ENCODE data around the gene RBM17. TPM values are rescaled to one million over a fixed set of nuclear protein-coding genes. Genes with fewer than 3 reads are reported as not detected.

The RBM17 gene, protein sequence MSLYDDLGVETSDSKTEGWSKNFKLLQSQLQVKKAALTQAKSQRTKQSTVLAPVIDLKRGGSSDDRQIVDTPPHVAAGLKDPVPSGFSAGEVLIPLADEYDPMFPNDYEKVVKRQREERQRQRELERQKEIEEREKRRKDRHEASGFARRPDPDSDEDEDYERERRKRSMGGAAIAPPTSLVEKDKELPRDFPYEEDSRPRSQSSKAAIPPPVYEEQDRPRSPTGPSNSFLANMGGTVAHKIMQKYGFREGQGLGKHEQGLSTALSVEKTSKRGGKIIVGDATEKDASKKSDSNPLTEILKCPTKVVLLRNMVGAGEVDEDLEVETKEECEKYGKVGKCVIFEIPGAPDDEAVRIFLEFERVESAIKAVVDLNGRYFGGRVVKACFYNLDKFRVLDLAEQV
- total RNA-seq (2021; ENCODE audit: unreplicated experiment) (129 TPM), Bru-seq, nascent RNA (percentile 92 among the genes with signal in this experiment), BruChase-seq, experiment 1, labeled RNA remaining after a 6-hour chase (percentile 92 among the genes with signal in this experiment), BruChase-seq, experiment 2, labeled RNA remaining after a 2-hour chase (percentile 92 among the genes with signal in this experiment)
- 61.6 and 81.2 TPM in 2 replicates for polyA plus RNA-seq (2012)
- long read RNA-seq, transcript RBM17-201 (12 exons, 2,755 nt), result major isoform, 130 of 243 reads
- long read RNA-seq, partial matches to known transcripts, result 84 of 243 reads
- long read RNA-seq, other reads (novel, unspliced or antisense), result 25 of 243 reads

- Histone ChIP-seq H3K9ac (ENCODE audit: low read length) (peak within 1 kb of the TSS; percentile 91), H3K4me3 (replicated peaks in 1 of 2; ENCODE audit: low read depth in 1 of 2, low read length in 2 of 2) (peak within 1 kb of the TSS; percentile 89 to 97), H2AFZ (ENCODE audit: low read depth, low read length, poor library complexity, severe bottlenecking) (peak within 1 kb of the TSS; percentile 85), H3K4me1 (ENCODE audit: control insufficient read depth in 1 of 2, insufficient read depth in 2 of 2, low read length in 2 of 2) (peaks cover 5 to 15% of the 10 kb centered on the region in 2 experiments; a peak in 3 of 4 replicates), H3K27me3 (ENCODE audit: insufficient read depth, low read length) (peaks cover 2% of the 10 kb centered on the region; the same call in 1 of the 2 replicates), H3K4me2 (ENCODE audit: low read length) (peak within 1 kb of the TSS; percentile 84), H3K36me3 (ENCODE audit: control insufficient read depth in 1 of 2, insufficient read depth in 2 of 2, low read length in 2 of 2) (no peaks in the 10 kb centered on the region), H4K20me1 (ENCODE audit: insufficient read depth) (peaks cover 13% of the 10 kb centered on the region; the same call in 1 of the 2 replicates), H3K9me2 (ENCODE audit: insufficient read depth) (no peaks in the 10 kb centered on the region), H3K79me2 (ENCODE audit: insufficient read depth, low read length) (peaks cover 49% of the 10 kb centered on the region), H3K27ac (ENCODE audit: low read depth, low read length) (peak within 1 kb of the TSS; percentile 78), H3K9me3 (ENCODE audit: control insufficient read depth in 1 of 2, insufficient read depth in 1 of 2, low read depth in 1 of 2, low read length in 2 of 2) (peaks cover 0 to 3% of the 10 kb centered on the region in 2 experiments; a peak in 1 of 4 replicates)
- ChIA-PET RAD21 (ENCODE audit: low non-redundant PET in 1 of 2, low total read pairs in 2 of 2, uncharacterized antibody in 2 of 2, unreplicated experiment in 2 of 2) (no interaction called here), POLR2A (no interaction called here), CTCF (no interaction called here)
- intact Hi-C loops (cut with micrococcal nuclease), result loop anchor here (2.0 to 10.0 kb wide), 3 partner anchors 114 to 313 kb away; partner anchors contain the start of gene IL15RA
- ATAC-seq (peak; percentile 88), DNase-seq (ENCODE audit: low read depth, low spot score) (peak; percentile 94)
- BruUV-seq (replicated peaks), result no TSS peak
- TF ChIP-seq POLR2A (IDR thresholded peaks at IDR 0.05; ENCODE audit: borderline replicate concordance, extremely low read depth, insufficient read depth, insufficient read length), result peak; percentile 68
- peak; percentile 66 for TF ChIP-seq YY1 (IDR thresholded peaks at IDR 0.05; ENCODE audit: extremely low read depth, insufficient replicate concordance, low read depth, low read length)
- peak; percentile 100 for TF ChIP-seq ZFX (IDR thresholded peaks at IDR 0.05)
- TF ChIP-seq CEBPB (IDR thresholded peaks at IDR 0.05; ENCODE audit: low read depth), result no peak
- no peak for TF ChIP-seq ZNF274 (IDR thresholded peaks at IDR 0.05; ENCODE audit: low read depth, low read length)
- no peak for TF ChIP-seq FOSL1 (IDR thresholded peaks at IDR 0.05; ENCODE audit: low read depth)
- TF ChIP-seq, protein P1, sequence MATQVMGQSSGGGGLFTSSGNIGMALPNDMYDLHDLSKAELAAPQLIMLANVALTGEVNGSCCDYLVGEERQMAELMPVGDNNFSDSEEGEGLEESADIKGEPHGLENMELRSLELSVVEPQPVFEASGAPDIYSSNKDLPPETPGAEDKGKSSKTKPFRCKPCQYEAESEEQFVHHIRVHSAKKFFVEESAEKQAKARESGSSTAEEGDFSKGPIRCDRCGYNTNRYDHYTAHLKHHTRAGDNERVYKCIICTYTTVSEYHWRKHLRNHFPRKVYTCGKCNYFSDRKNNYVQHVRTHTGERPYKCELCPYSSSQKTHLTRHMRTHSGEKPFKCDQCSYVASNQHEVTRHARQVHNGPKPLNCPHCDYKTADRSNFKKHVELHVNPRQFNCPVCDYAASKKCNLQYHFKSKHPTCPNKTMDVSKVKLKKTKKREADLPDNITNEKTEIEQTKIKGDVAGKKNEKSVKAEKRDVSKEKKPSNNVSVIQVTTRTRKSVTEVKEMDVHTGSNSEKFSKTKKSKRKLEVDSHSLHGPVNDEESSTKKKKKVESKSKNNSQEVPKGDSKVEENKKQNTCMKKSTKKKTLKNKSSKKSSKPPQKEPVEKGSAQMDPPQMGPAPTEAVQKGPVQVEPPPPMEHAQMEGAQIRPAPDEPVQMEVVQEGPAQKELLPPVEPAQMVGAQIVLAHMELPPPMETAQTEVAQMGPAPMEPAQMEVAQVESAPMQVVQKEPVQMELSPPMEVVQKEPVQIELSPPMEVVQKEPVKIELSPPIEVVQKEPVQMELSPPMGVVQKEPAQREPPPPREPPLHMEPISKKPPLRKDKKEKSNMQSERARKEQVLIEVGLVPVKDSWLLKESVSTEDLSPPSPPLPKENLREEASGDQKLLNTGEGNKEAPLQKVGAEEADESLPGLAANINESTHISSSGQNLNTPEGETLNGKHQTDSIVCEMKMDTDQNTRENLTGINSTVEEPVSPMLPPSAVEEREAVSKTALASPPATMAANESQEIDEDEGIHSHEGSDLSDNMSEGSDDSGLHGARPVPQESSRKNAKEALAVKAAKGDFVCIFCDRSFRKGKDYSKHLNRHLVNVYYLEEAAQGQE (IDR thresholded peaks at IDR 0.05; ENCODE audit: low read depth), result no peak
- no peak for TF ChIP-seq EGR1 (IDR thresholded peaks at IDR 0.05; ENCODE audit: low read depth)
- peak; percentile 6 for TF ChIP-seq TCF7L2 (IDR thresholded peaks at IDR 0.05; ENCODE audit: borderline replicate concordance, extremely low read depth, insufficient read depth, insufficient read length)
- peak; percentile 87 for TF ChIP-seq CBX3 (IDR thresholded peaks at IDR 0.05; ENCODE audit: low read depth)
- no peak; the same call in 1 of the 2 replicates for TF ChIP-seq ATF3 (IDR thresholded peaks at IDR 0.05)
- no peak for TF ChIP-seq ELF1 (IDR thresholded peaks at IDR 0.05; ENCODE audit: borderline replicate concordance, low read depth)
- TF ChIP-seq EZH2 (IDR thresholded peaks at IDR 0.05), result no peak
- TF ChIP-seq SRF (IDR thresholded peaks at IDR 0.05; ENCODE audit: low read depth), result no peak
- no peak for TF ChIP-seq JUND (IDR thresholded peaks at IDR 0.05)
- TF ChIP-seq SP1 (IDR thresholded peaks at IDR 0.05; ENCODE audit: low read depth), result no peak
- peak; percentile 78; the same call in 1 of the 2 replicates for TF ChIP-seq MAX (IDR thresholded peaks at IDR 0.05)
- no peak for TF ChIP-seq SIN3A (IDR thresholded peaks at IDR 0.05; ENCODE audit: low read depth)
- TF ChIP-seq ZBTB33 (IDR thresholded peaks at IDR 0.05; ENCODE audit: extremely low read depth, insufficient replicate concordance, low read length), result no peak
These were observed at the start of gene RBM17 for GRCh38 chr10:6088721-6089333. Gene RBM17, plus strand, starts transcription at chr10:6089034. Its CDS starts 8,032 bp downstream, at chr10:6097066.

All from HCT116 (cell line).